Thoracic aorta (tissue), 2 donors: Measurements from ENCODE around the gene ZEB2. TPM values are rescaled to one million over a fixed set of nuclear protein-coding genes. Genes with fewer than 3 reads are reported as not detected.

Experiments used
- ATAC-seq: fragments of 150-250 bp; one replicate; pipeline ENCODE4 v1.8.0; 2017; ENCODE audit warnings: low read depth; ENCODE audit not compliant: insufficient number of reproducible peaks, low FRiP score
- DNase-seq: peaks from one replicate; pipeline ENCODE4 v3.0.0-alpha.2; 2020; ENCODE audit warnings: low spot score
- H3K27ac ChIP-seq, 2 donors: fragments of 200-600 bp; sonication (generic); 1 replicate in 1 of 2; 2 replicates in 1 of 2; pipeline ENCODE4 v1.5.1; 2016; ENCODE audit warnings: mild to moderate bottlenecking in 2 of 2, moderate library complexity in 2 of 2
- H3K27me3 ChIP-seq: fragments of 200-600 bp; sonication (generic); replicated peaks from 2 replicates; pipeline ENCODE4 v1.6.0; 2016; ENCODE audit warnings: mild to moderate bottlenecking; ENCODE audit not compliant: insufficient read depth
- H3K36me3 ChIP-seq: fragments of 200-600 bp; sonication (generic); one replicate; pipeline ENCODE4 v1.5.1; 2016
- H3K4me1 ChIP-seq, 2 donors: fragments of 200-600 bp; sonication (generic); 1 replicate in 1 of 2; 2 replicates in 1 of 2; pipeline versions ENCODE4 v1.5.1 to v1.6.0; 2016; ENCODE audit warnings: low read depth in 2 of 2, mild to moderate bottlenecking in 1 of 2; ENCODE audit not compliant: control insufficient read depth in 1 of 2
- H3K4me3 ChIP-seq: fragments of 200-600 bp; sonication (generic); 2 replicates; pipeline ENCODE4 v1.5.1; 2016; ENCODE audit warnings: mild to moderate bottlenecking
- H3K9me3 ChIP-seq: fragments of 200-600 bp; sonication (generic); 2 replicates; pipeline ENCODE4 v1.5.1; 2016
- CTCF ChIP-seq: fragments of 200-600 bp; sonication (generic); IDR thresholded peaks from one replicate; pipeline ENCODE4 v1.5.1; 2019; ENCODE audit warnings: antibody characterized with exemption
- total RNA-seq, 2 donors: library from RNA; depleted of rRNA; stranded (reverse); fragments of >200 nt; gene quantifications; one replicate each; pipeline versions ENCODE4 v1.1.0 to v1.2.3, GENCODE V29; 2016

The ZEB2 gene
- total RNA-seq, 2 donors from 2014 or later = 122 to 190 TPM

GRCh38 chr2:144443837-144444817, 75.8 kb downstream of the ZEB2 start:
- no peak for TF ChIP-seq CTCF
- Histone ChIP-seq H3K36me3 (no peaks in the 10 kb centered on the region), H3K4me1 (peaks cover 20 to 76% of the 10 kb centered on the region in 2 donors), H3K4me3 (peak overlapping the region; percentile 19), H3K27me3 (no peaks in the 10 kb centered on the region), H3K9me3 (no peaks in the 10 kb centered on the region), H3K27ac (peak overlapping the region; percentile 19 to 29)
- no peak for DNase-seq
- no peak for ATAC-seq

GRCh38 chr2:144441711-144442141, 78.2 kb downstream of the ZEB2 start:
- no peak for ATAC-seq
- H3K27me3 ChIP-seq = no peaks in the 10 kb centered on the region
- no peaks in the 10 kb centered on the region for H3K9me3 ChIP-seq
- no peak overlapping the region for H3K27ac ChIP-seq
- peaks cover 31 to 83% of the 10 kb centered on the region in 2 donors for H3K4me1 ChIP-seq
- no peak for TF ChIP-seq CTCF
- H3K4me3 ChIP-seq = no peak overlapping the region
- no peaks in the 10 kb centered on the region for H3K36me3 ChIP-seq
- DNase-seq = no peak

- TF ChIP-seq CTCF = no peak
- no peaks in the 10 kb centered on the region for H3K36me3 ChIP-seq
- H3K27ac ChIP-seq = peak overlapping the region in 1 of 2 donors; percentile 1
- ATAC-seq (no peak), DNase-seq (no peak)
- H3K4me1 ChIP-seq = peaks cover 31 to 81% of the 10 kb centered on the region in 2 donors
- no peaks in the 10 kb centered on the region for H3K9me3 ChIP-seq
- no peaks in the 10 kb centered on the region for H3K27me3 ChIP-seq
- no peak overlapping the region for H3K4me3 ChIP-seq
Observed at GRCh38 chr2:144439993-144440392, 79.9 kb downstream of the ZEB2 start.

GRCh38 chr2:144438801-144439631, 80.9 kb downstream of the ZEB2 start:
- no peak for TF ChIP-seq CTCF
- no peaks in the 10 kb centered on the region for H3K36me3 ChIP-seq
- no peak overlapping the region for H3K4me3 ChIP-seq
- ATAC-seq = no peak
- no peaks in the 10 kb centered on the region for H3K9me3 ChIP-seq
- DNase-seq = no peak
- H3K4me1 ChIP-seq = peaks cover 25 to 71% of the 10 kb centered on the region in 2 donors
- peak overlapping the region in 1 of 2 donors; percentile 6 for H3K27ac ChIP-seq
- H3K27me3 ChIP-seq = no peaks in the 10 kb centered on the region

- Histone ChIP-seq H3K4me1 (peaks cover 27 to 68% of the 10 kb centered on the region in 2 donors), H3K9me3 (no peaks in the 10 kb centered on the region), H3K27me3 (no peaks in the 10 kb centered on the region), H3K36me3 (no peaks in the 10 kb centered on the region), H3K4me3 (no peak overlapping the region), H3K27ac (peak overlapping the region; percentile 5 to 6)
- TF ChIP-seq CTCF = no peak
- ATAC-seq (no peak), DNase-seq (no peak)
Observed at GRCh38 chr2:144437636-144438035, 82.3 kb downstream of the ZEB2 start.
